ENCODE measurements around the gene GLT8D1. TPM values are rescaled to one million over a fixed set of nuclear protein-coding genes. Genes with fewer than 3 reads are reported as not detected.

The GLT8D1 gene
- total and polyA plus RNA-seq, 2 of the 13 experiments (the other 11 are each of a cell fraction or from before 2014, with no cell fraction given) = 110 to 121 TPM

DNA sequence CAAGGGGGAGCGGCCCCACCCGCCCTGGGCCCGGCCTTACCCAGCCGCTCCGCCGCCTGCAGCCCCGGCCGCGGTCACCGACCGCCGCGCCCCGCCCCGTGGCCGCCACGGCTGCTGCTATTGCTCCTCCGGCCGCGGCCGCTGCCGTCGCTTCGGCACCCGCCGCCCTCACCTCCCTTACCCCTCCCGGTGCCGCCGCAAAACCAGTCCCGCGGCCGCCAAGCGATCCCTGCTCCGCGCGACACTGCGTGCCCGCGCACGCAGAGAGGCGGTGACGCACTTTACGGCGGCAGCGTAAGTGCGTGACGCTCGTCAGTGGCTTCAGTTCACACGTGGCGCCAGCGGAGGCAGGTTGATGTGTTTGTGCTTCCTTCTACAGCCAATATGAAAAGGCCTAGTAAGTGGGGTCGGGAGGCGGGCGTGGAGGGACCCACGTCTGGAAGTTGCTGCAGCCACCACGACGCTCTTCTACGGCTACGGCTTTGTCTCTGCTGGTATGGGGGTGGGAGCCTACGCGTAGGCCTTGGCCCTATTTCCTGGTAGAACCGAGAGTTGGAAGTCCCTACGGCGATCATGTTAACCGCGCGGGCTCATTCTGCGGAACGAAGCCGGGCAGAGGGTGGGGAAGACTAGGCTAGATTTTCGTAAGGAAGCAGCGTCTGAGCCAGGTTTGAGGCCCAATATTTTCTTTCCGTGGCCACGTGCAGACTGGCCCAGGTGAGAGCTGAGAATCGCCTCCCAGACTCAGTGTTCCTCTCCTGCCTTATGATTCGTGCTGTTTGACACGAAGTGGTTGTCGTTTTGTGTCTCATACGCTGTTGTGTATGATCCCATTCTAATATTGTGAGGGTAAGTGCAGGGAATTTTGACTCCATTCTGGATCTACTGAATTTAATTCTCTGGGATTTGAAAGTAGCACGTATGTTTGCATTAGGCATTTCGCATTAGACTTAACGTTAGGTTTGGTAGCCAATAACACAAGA is 19.6 kb downstream of the GLT8D1 start, which contains the start of the genes GNL3 and PBRM1 (continued):
- TF ChIP-seq POLR2A (IDR thresholded peaks at IDR 0.05; ENCODE audit: insufficient read depth in 1 of 2, low read depth in 2 of 2, low read length in 2 of 2) = peak; percentile 90 to 98
- TF ChIP-seq, protein P1, sequence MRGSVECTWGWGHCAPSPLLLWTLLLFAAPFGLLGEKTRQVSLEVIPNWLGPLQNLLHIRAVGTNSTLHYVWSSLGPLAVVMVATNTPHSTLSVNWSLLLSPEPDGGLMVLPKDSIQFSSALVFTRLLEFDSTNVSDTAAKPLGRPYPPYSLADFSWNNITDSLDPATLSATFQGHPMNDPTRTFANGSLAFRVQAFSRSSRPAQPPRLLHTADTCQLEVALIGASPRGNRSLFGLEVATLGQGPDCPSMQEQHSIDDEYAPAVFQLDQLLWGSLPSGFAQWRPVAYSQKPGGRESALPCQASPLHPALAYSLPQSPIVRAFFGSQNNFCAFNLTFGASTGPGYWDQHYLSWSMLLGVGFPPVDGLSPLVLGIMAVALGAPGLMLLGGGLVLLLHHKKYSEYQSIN (CRISPR knock-in tag; IDR thresholded peaks at IDR 0.05; ENCODE audit: borderline replicate concordance) = no peak
- TF ChIP-seq ZNF17 (CRISPR knock-in tag; IDR thresholded peaks at IDR 0.05) = no peak
- TF ChIP-seq SIN3B (IDR thresholded peaks at IDR 0.05; ENCODE audit: low read length) = no peak; the same call in 1 of the 2 replicates
- TF ChIP-seq KLF15 (CRISPR knock-in tag; IDR thresholded peaks at IDR 0.05; ENCODE audit: borderline replicate concordance) = peak; percentile 89
- no peak for TF ChIP-seq NR2F1 (CRISPR knock-in tag; IDR thresholded peaks at IDR 0.05)
- TF ChIP-seq FOXA3 (CRISPR knock-in tag; IDR thresholded peaks at IDR 0.05) = peak; percentile 77
- peak; percentile 43; the same call in 1 of the 2 replicates for TF ChIP-seq ZBTB3 (CRISPR knock-in tag; IDR thresholded peaks at IDR 0.05; ENCODE audit: borderline replicate concordance, low read depth)
- TF ChIP-seq, protein P2, sequence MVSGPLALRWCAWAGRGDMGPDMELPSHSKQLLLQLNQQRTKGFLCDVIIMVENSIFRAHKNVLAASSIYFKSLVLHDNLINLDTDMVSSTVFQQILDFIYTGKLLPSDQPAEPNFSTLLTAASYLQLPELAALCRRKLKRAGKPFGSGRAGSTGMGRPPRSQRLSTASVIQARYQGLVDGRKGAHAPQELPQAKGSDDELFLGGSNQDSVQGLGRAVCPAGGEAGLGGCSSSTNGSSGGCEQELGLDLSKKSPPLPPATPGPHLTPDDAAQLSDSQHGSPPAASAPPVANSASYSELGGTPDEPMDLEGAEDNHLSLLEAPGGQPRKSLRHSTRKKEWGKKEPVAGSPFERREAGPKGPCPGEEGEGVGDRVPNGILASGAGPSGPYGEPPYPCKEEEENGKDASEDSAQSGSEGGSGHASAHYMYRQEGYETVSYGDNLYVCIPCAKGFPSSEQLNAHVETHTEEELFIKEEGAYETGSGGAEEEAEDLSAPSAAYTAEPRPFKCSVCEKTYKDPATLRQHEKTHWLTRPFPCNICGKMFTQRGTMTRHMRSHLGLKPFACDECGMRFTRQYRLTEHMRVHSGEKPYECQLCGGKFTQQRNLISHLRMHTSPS (CRISPR knock-in tag; IDR thresholded peaks at IDR 0.05; ENCODE audit: low read depth) = no peak
- peak; percentile 25; the same call in 1 of the 2 replicates for TF ChIP-seq SIX1 (CRISPR knock-in tag; IDR thresholded peaks at IDR 0.05; ENCODE audit: borderline replicate concordance)
- TF ChIP-seq, protein P3, sequence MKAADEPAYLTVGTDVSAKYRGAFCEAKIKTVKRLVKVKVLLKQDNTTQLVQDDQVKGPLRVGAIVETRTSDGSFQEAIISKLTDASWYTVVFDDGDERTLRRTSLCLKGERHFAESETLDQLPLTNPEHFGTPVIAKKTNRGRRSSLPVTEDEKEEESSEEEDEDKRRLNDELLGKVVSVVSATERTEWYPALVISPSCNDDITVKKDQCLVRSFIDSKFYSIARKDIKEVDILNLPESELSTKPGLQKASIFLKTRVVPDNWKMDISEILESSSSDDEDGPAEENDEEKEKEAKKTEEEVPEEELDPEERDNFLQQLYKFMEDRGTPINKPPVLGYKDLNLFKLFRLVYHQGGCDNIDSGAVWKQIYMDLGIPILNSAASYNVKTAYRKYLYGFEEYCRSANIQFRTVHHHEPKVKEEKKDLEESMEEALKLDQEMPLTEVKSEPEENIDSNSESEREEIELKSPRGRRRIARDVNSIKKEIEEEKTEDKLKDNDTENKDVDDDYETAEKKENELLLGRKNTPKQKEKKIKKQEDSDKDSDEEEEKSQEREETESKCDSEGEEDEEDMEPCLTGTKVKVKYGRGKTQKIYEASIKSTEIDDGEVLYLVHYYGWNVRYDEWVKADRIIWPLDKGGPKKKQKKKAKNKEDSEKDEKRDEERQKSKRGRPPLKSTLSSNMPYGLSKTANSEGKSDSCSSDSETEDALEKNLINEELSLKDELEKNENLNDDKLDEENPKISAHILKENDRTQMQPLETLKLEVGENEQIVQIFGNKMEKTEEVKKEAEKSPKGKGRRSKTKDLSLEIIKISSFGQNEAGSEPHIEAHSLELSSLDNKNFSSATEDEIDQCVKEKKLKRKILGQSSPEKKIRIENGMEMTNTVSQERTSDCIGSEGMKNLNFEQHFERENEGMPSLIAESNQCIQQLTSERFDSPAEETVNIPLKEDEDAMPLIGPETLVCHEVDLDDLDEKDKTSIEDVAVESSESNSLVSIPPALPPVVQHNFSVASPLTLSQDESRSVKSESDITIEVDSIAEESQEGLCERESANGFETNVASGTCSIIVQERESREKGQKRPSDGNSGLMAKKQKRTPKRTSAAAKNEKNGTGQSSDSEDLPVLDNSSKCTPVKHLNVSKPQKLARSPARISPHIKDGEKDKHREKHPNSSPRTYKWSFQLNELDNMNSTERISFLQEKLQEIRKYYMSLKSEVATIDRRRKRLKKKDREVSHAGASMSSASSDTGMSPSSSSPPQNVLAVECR (CRISPR knock-in tag; IDR thresholded peaks at IDR 0.05; ENCODE audit: borderline replicate concordance) = peak; percentile 99
- TF ChIP-seq, protein P4, sequence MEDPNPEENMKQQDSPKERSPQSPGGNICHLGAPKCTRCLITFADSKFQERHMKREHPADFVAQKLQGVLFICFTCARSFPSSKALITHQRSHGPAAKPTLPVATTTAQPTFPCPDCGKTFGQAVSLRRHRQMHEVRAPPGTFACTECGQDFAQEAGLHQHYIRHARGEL (CRISPR knock-in tag; IDR thresholded peaks at IDR 0.05) = peak; percentile 85
- peak; percentile 80 for TF ChIP-seq FOXK2 (IDR thresholded peaks at IDR 0.05)
- no peak for TF ChIP-seq FOSL1 (CRISPR knock-in tag; IDR thresholded peaks at IDR 0.05; ENCODE audit: borderline replicate concordance)
- peak; percentile 78 for TF ChIP-seq FOSL2 (CRISPR knock-in tag; IDR thresholded peaks at IDR 0.05)
- TF ChIP-seq GTF3A (CRISPR knock-in tag; conservative IDR thresholded peaks at IDR 0.05) = no peak
- TF ChIP-seq, protein P5, sequence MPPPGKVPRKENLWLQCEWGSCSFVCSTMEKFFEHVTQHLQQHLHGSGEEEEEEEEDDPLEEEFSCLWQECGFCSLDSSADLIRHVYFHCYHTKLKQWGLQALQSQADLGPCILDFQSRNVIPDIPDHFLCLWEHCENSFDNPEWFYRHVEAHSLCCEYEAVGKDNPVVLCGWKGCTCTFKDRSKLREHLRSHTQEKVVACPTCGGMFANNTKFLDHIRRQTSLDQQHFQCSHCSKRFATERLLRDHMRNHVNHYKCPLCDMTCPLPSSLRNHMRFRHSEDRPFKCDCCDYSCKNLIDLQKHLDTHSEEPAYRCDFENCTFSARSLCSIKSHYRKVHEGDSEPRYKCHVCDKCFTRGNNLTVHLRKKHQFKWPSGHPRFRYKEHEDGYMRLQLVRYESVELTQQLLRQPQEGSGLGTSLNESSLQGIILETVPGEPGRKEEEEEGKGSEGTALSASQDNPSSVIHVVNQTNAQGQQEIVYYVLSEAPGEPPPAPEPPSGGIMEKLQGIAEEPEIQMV (CRISPR knock-in tag; IDR thresholded peaks at IDR 0.05; ENCODE audit: low read depth) = peak; percentile 83; the same call in 1 of the 2 replicates
- TF ChIP-seq ZNF33A (CRISPR knock-in tag; IDR thresholded peaks at IDR 0.05; ENCODE audit: borderline replicate concordance) = no peak
- TF ChIP-seq ZSCAN9 (CRISPR knock-in tag; IDR thresholded peaks at IDR 0.05; ENCODE audit: borderline replicate concordance) = peak; percentile 49; the same call in 1 of the 2 replicates
- no peak for TF ChIP-seq ZSCAN22 (CRISPR knock-in tag; IDR thresholded peaks at IDR 0.05)

All from HepG2 (cell line).